Measurements from ENCODE around the gene PARD3.

GRCh38 chr10:34305189-34305588 is 509.9 kb downstream of the PARD3 start:
- TF ChIP-seq CTCF (conservative IDR thresholded peaks at IDR 0.05; ENCODE audit: low read depth, low read length) (peak; percentile 75), EZH2phosphoT487 (IDR thresholded peaks at IDR 0.05; ENCODE audit: borderline replicate concordance, low read length) (no peak)
